ENCODE measurements around the gene FCN1. TPM values are rescaled to one million over a fixed set of nuclear protein-coding genes. Genes with fewer than 3 reads are reported as not detected.

Gene FCN1
- polyA plus RNA-seq, 1 of the 3 experiments (the other 2 are of a cell fraction): not detected

DNA sequence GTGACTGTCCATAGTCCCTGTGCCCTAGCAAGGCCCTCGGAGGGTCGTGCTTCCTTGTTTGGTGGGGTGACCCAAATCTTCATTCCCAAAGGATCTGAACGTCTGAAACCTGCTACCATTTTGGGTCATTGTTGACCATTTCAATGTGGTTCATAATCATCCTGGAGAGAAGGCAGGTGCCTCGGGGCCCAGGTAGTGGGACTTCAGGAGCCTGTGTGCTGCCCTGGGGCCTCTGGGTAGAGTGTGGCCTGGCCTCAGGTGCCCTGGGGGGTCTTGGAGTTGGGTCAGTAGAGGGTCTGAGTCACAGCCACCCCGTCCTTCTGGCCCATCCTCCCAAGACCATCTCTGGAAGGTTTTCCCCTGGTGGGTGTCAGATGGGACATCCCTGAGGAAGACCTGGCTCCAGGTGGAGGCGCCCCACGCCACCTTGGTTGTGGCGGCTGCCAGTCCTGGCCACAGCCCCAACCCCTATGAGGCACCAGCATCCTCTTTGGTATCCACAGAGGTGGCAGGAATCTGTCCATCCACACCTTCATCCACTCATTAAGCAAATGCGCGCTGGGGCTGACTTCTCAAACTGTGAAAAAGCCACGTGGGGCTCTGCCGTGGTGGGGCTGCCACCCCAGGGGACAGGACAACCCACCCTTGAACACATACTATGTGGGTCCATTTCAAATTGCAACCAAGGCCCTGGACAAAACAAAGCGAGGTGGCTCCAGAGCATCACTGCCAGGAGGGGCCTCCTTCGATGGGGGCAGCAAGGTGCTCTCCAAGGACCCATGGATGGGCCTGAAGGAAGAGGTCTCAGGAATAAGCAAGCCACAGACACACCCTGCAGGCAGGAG is 41.6 kb upstream of the FCN1 start:
- Histone ChIP-seq H3F3A (replicated peaks; ENCODE audit: insufficient read depth) (no peaks in the 10 kb centered on the region), H3K4me3 (ENCODE audit: low read depth in 2 of 2, low read length in 1 of 2) (no peak overlapping the region), H3K4me2 (no peak overlapping the region), H4K20me1 (ENCODE audit: insufficient read depth) (no peaks in the 10 kb centered on the region), H3K9ac (no peak overlapping the region), H3K9me3 (no peaks in the 10 kb centered on the region), H3K79me2 (ENCODE audit: insufficient read depth) (no peaks in the 10 kb centered on the region), H3K4me1 (ENCODE audit: control insufficient read depth in 1 of 2, insufficient read depth in 2 of 2, low read depth in 1 of 2, low read length in 1 of 2) (no peaks in the 10 kb centered on the region), H3K36me3 (replicated peaks in 1 of 2; ENCODE audit: control insufficient read depth in 1 of 2, insufficient read depth in 2 of 2, low read length in 1 of 2) (no peaks in the 10 kb centered on the region), H3K9me2 (no peaks in the 10 kb centered on the region), H3K27me3 (ENCODE audit: insufficient read depth) (no peaks in the 10 kb centered on the region), H3K27ac (ENCODE audit: low read depth in 2 of 2, low read length in 1 of 2) (no peak overlapping the region), H2AFZ (ENCODE audit: low read depth) (no peak overlapping the region)
- TF ChIP-seq SMC3 (IDR thresholded peaks at IDR 0.05; ENCODE audit: low read depth, low read length) (no peak), PBX3 (IDR thresholded peaks at IDR 0.05) (no peak), EP300 (IDR thresholded peaks at IDR 0.05; ENCODE audit: borderline replicate concordance in 1 of 2, low read depth in 1 of 2, low read length in 1 of 2) (no peak), GATA2 (CRISPR knock-in tag; IDR thresholded peaks at IDR 0.05) (no peak), FOSL2 (IDR thresholded peaks at IDR 0.05; ENCODE audit: borderline replicate concordance, low read depth) (no peak), RXRA (IDR thresholded peaks at IDR 0.05; ENCODE audit: borderline replicate concordance, low read depth) (no peak), IRF3 (IDR thresholded peaks at IDR 0.05; ENCODE audit: low read depth, low read length) (no peak), NRF1 (IDR thresholded peaks at IDR 0.05; ENCODE audit: low read depth, low read length) (no peak), MEF2A (IDR thresholded peaks at IDR 0.05; ENCODE audit: borderline replicate concordance, low read depth) (no peak), EZH2phosphoT487 (IDR thresholded peaks at IDR 0.05; ENCODE audit: borderline replicate concordance, low read depth) (no peak), ELF1 (IDR thresholded peaks at IDR 0.05) (no peak), FOXM1 (IDR thresholded peaks at IDR 0.05; ENCODE audit: low read depth) (no peak), MAX (IDR thresholded peaks at IDR 0.05; ENCODE audit: low read depth) (no peak), RCOR1 (IDR thresholded peaks at IDR 0.05; ENCODE audit: low read length) (no peak), CHD2 (IDR thresholded peaks at IDR 0.05; ENCODE audit: low read length, partially characterized antibody) (no peak), MXI1 (IDR thresholded peaks at IDR 0.05; ENCODE audit: low read depth, low read length) (no peak), YY1 (IDR thresholded peaks at IDR 0.05; ENCODE audit: low read depth) (no peak)
- TF ChIP-seq, protein P1, sequence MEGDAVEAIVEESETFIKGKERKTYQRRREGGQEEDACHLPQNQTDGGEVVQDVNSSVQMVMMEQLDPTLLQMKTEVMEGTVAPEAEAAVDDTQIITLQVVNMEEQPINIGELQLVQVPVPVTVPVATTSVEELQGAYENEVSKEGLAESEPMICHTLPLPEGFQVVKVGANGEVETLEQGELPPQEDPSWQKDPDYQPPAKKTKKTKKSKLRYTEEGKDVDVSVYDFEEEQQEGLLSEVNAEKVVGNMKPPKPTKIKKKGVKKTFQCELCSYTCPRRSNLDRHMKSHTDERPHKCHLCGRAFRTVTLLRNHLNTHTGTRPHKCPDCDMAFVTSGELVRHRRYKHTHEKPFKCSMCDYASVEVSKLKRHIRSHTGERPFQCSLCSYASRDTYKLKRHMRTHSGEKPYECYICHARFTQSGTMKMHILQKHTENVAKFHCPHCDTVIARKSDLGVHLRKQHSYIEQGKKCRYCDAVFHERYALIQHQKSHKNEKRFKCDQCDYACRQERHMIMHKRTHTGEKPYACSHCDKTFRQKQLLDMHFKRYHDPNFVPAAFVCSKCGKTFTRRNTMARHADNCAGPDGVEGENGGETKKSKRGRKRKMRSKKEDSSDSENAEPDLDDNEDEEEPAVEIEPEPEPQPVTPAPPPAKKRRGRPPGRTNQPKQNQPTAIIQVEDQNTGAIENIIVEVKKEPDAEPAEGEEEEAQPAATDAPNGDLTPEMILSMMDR (IDR thresholded peaks at IDR 0.05): no peak
- TF ChIP-seq, protein P2, sequence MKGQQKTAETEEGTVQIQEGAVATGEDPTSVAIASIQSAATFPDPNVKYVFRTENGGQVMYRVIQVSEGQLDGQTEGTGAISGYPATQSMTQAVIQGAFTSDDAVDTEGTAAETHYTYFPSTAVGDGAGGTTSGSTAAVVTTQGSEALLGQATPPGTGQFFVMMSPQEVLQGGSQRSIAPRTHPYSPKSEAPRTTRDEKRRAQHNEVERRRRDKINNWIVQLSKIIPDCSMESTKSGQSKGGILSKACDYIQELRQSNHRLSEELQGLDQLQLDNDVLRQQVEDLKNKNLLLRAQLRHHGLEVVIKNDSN (IDR thresholded peaks at IDR 0.05; ENCODE audit: borderline replicate concordance, low read depth): no peak
- POLR2A ChIA-PET: interaction anchor here (0.7 kb wide), 1 partner anchor 173 kb away, joined by 3 read pairs; no protein-coding TSS in a partner anchor
- no peak for DNase-seq
- CTCF ChIA-PET: interaction anchor here (1.1 kb wide), 1 partner anchor 23 kb away, joined by 3 read pairs; no protein-coding TSS in a partner anchor
- WGBS (ENCODE audit: low lambda C conversion rate): 45% methylated on average over 13 of the region's 14 CpGs

All from SK-N-SH (cell line).